Gastrocnemius medialis (tissue), 4 donors: ENCODE results near the gene FADD. TPM values are rescaled to one million over a fixed set of nuclear protein-coding genes. Genes with fewer than 3 reads are reported as not detected.
A peak's percentile ranks its signal among the peaks of the same experiment; 100 is the strongest.

Source experiments
- ATAC-seq, 2 donors: fragments of 150-250 bp; one replicate each; pipeline ENCODE4 v1.9.1; 2016
- DNase-seq, 2 donors: peaks; one replicate each; pipeline ENCODE4 v3.0.0-alpha.2; 2019
- H3K27ac ChIP-seq, 4 donors: fragments of 200-600 bp; sonication (generic); 1 replicate in 1 of 4; 2 replicates in 3 of 4; pipeline ENCODE4 v1.5.1; 2016 to 2018; ENCODE audit warnings: mild to moderate bottlenecking in 2 of 4, moderate library complexity in 1 of 4
- H3K27me3 ChIP-seq, 3 donors: fragments of 200-600 bp; sonication (generic) in 2 of 3; 1 replicate in 1 of 3; 2 replicates in 2 of 3; pipeline versions ENCODE4 v1.5.1 to v1.6.0; 2016 to 2019; ENCODE audit warnings: mild to moderate bottlenecking in 1 of 3, moderate library complexity in 1 of 3
- H3K36me3 ChIP-seq, 2 donors: fragments of 200-600 bp; sonication (generic) in 1 of 2; one replicate each; pipeline ENCODE4 v1.5.1; 2017 to 2018
- H3K4me1 ChIP-seq, 2 donors: fragments of 200-600 bp; sonication (generic) in 1 of 2; one replicate each; pipeline ENCODE4 v1.5.1; 2016 to 2017; ENCODE audit warnings: mild to moderate bottlenecking in 2 of 2
- H3K4me3 ChIP-seq, 4 donors: fragments of 200-600 bp; sonication (generic) in 3 of 4; 1 replicate in 1 of 4; 2 replicates in 3 of 4; pipeline ENCODE4 v1.5.1; 2016 to 2019; ENCODE audit warnings: mild to moderate bottlenecking in 2 of 4
- H3K9me3 ChIP-seq, 3 donors: fragments of 200-600 bp; sonication (generic) in 2 of 3; 1 replicate in 1 of 3; 2 replicates in 2 of 3; pipeline ENCODE4 v1.5.1; 2016 to 2019
- CTCF ChIP-seq, 5 experiments: fragments of 450-650 bp in 3 of 5; fragments of 200-600 bp in 2 of 5; sonication (generic) in 2 of 5; IDR thresholded peaks in 4 of 5; conservative IDR thresholded peaks in 1 of 5; 1 replicate in 4 of 5; 2 replicates in 1 of 5; pipeline ENCODE4 v1.5.1; 2016 to 2019; ENCODE audit warnings: antibody characterized with exemption in 5 of 5, mild to moderate bottlenecking in 3 of 5, moderate library complexity in 3 of 5
- POLR2A ChIP-seq, 2 donors: fragments of 450-650 bp; IDR thresholded peaks; one replicate each; pipeline ENCODE4 v1.6.1; 2017; ENCODE audit warnings: antibody characterized with exemption in 2 of 2, mild to moderate bottlenecking in 2 of 2, moderate library complexity in 2 of 2
- in situ Hi-C, 4 donors: fragments of 200-750 bp; cut with MboI; loops; one replicate each; pipeline versions ENCODE4 v1.15.0 to v1.8.0; 2017; ENCODE audit warnings: low sequenced_read_pairs in 4 of 4
- intact Hi-C: fragments of 100-400 bp; cut with DNase I; formaldehyde crosslinking; loops from one replicate; pipeline ENCODE4 v1.15.1; 2023; ENCODE audit warnings: low total_unique reads
- total RNA-seq, 4 donors: library from RNA; depleted of rRNA; stranded (reverse); fragments of >200 nt; gene quantifications; one replicate each; pipeline versions ENCODE4 v1.1.0 to v1.2.3, GENCODE V29; 2016

FADD gene
- total RNA-seq, 4 donors from 2014 or later = 6.9 to 17.3 (median 10.4) TPM

GRCh38 chr11:70246196-70246595 lies 43.1 kb downstream of the FADD start:
- ATAC-seq (no peak), DNase-seq (no peak)
- in situ Hi-C loops (no loop called here), intact Hi-C loops (no loop called here)
- Histone ChIP-seq H3K4me1 (no peaks in the 10 kb centered on the region), H3K9me3 (no peaks in the 10 kb centered on the region), H3K36me3 (no peaks in the 10 kb centered on the region), H3K27ac (no peak overlapping the region), H3K4me3 (no peak overlapping the region), H3K27me3 (no peaks in the 10 kb centered on the region)
- TF ChIP-seq CTCF (IDR thresholded peaks at IDR 0.05 in 4 of 5, conservative IDR thresholded peaks at IDR 0.05 in 1 of 5) = no peak
- no peak for TF ChIP-seq POLR2A (IDR thresholded peaks at IDR 0.05)

- ATAC-seq (no peak), DNase-seq (no peak)
- no peaks in the 10 kb centered on the region for H3K4me1 ChIP-seq
- intact Hi-C loops (no loop called here), in situ Hi-C loops (no loop called here)
- no peak overlapping the region for H3K27ac ChIP-seq
- no peak overlapping the region for H3K4me3 ChIP-seq
- no peak for TF ChIP-seq POLR2A (IDR thresholded peaks at IDR 0.05)
- TF ChIP-seq CTCF (IDR thresholded peaks at IDR 0.05 in 4 of 5, conservative IDR thresholded peaks at IDR 0.05 in 1 of 5) = no peak
- H3K36me3 ChIP-seq = no peaks in the 10 kb centered on the region
- H3K27me3 ChIP-seq = no peaks in the 10 kb centered on the region
- no peaks in the 10 kb centered on the region for H3K9me3 ChIP-seq
Measured at GRCh38 chr11:70247042-70247709, 44.1 kb downstream of the FADD start.

GRCh38 chr11:70247710-70248072 lies 44.6 kb downstream of the FADD start:
- intact Hi-C loops (no loop called here), in situ Hi-C loops (no loop called here)
- Histone ChIP-seq H3K27ac (no peak overlapping the region), H3K36me3 (no peaks in the 10 kb centered on the region), H3K4me1 (no peaks in the 10 kb centered on the region), H3K9me3 (no peaks in the 10 kb centered on the region), H3K4me3 (no peak overlapping the region), H3K27me3 (no peaks in the 10 kb centered on the region)
- peak in 1 of 2 donors; percentile 68 for DNase-seq
- ATAC-seq = peak; percentile 84 to 91
- TF ChIP-seq POLR2A (IDR thresholded peaks at IDR 0.05) = no peak

- no peak overlapping the region for H3K4me3 ChIP-seq
- ATAC-seq = no peak
- in situ Hi-C loops = no loop called here
- H3K9me3 ChIP-seq = no peaks in the 10 kb centered on the region
- H3K27me3 ChIP-seq = no peaks in the 10 kb centered on the region
- TF ChIP-seq POLR2A (IDR thresholded peaks at IDR 0.05) (no peak), CTCF (IDR thresholded peaks at IDR 0.05 in 4 of 5, conservative IDR thresholded peaks at IDR 0.05 in 1 of 5) (no peak)
- no peaks in the 10 kb centered on the region for H3K4me1 ChIP-seq
- intact Hi-C loops = no loop called here
- no peaks in the 10 kb centered on the region for H3K36me3 ChIP-seq
- no peak for DNase-seq
- no peak overlapping the region for H3K27ac ChIP-seq
Measured at GRCh38 chr11:70250876-70251658, 48.0 kb downstream of the FADD start.

GRCh38 chr11:70251659-70252321 lies 48.7 kb downstream of the FADD start:
- intact Hi-C loops = no loop called here
- TF ChIP-seq POLR2A (IDR thresholded peaks at IDR 0.05) (no peak), CTCF (IDR thresholded peaks at IDR 0.05 in 4 of 5, conservative IDR thresholded peaks at IDR 0.05 in 1 of 5) (no peak)
- no peaks in the 10 kb centered on the region for H3K4me1 ChIP-seq
- H3K9me3 ChIP-seq = no peaks in the 10 kb centered on the region
- no peak overlapping the region for H3K27ac ChIP-seq
- in situ Hi-C loops = no loop called here
- H3K36me3 ChIP-seq = no peaks in the 10 kb centered on the region
- H3K4me3 ChIP-seq = no peak overlapping the region
- DNase-seq = no peak
- no peaks in the 10 kb centered on the region for H3K27me3 ChIP-seq
- ATAC-seq = no peak
